Astrocyte of the spinal cord (primary cell): Measurements from ENCODE around the gene BAHCC1.

Experiments used
- DNase-seq: peaks from one replicate; pipeline ENCODE4 v3.0.0; 2011; ENCODE audit warnings: low read depth, low spot score
- H3K4me3 ChIP-seq: 2 replicates; pipeline ENCODE4 v1.5.1; 2011; ENCODE audit warnings: low read depth, mild to moderate bottlenecking, low read length, moderate library complexity
- in situ Hi-C: cut with HindIII; loops from 2 replicates; pipeline ENCODE4 v1.10.0; 2017; ENCODE audit warnings: low sequenced_read_pairs
- TF ChIP-seq, protein P1 (sequence below): IDR thresholded peaks from 2 replicates; pipeline ENCODE4 v1.5.1; 2012; ENCODE audit warnings: low read depth, mild to moderate bottlenecking, low read length, inconsistent platforms

The BAHCC1 gene

GRCh38 chr17:81459864-81460263, 64.6 kb downstream of the BAHCC1 start:
- in situ Hi-C loops: no loop called here
- TF ChIP-seq, protein P1, sequence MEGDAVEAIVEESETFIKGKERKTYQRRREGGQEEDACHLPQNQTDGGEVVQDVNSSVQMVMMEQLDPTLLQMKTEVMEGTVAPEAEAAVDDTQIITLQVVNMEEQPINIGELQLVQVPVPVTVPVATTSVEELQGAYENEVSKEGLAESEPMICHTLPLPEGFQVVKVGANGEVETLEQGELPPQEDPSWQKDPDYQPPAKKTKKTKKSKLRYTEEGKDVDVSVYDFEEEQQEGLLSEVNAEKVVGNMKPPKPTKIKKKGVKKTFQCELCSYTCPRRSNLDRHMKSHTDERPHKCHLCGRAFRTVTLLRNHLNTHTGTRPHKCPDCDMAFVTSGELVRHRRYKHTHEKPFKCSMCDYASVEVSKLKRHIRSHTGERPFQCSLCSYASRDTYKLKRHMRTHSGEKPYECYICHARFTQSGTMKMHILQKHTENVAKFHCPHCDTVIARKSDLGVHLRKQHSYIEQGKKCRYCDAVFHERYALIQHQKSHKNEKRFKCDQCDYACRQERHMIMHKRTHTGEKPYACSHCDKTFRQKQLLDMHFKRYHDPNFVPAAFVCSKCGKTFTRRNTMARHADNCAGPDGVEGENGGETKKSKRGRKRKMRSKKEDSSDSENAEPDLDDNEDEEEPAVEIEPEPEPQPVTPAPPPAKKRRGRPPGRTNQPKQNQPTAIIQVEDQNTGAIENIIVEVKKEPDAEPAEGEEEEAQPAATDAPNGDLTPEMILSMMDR: no peak
- no peak for DNase-seq
- no peak overlapping the region for H3K4me3 ChIP-seq

GRCh38 chr17:81460856-81461460, 65.7 kb downstream of the BAHCC1 start:
- TF ChIP-seq, protein P1: no peak
- H3K4me3 ChIP-seq: no peak overlapping the region
- DNase-seq: no peak
- in situ Hi-C loops: no loop called here

DNA sequence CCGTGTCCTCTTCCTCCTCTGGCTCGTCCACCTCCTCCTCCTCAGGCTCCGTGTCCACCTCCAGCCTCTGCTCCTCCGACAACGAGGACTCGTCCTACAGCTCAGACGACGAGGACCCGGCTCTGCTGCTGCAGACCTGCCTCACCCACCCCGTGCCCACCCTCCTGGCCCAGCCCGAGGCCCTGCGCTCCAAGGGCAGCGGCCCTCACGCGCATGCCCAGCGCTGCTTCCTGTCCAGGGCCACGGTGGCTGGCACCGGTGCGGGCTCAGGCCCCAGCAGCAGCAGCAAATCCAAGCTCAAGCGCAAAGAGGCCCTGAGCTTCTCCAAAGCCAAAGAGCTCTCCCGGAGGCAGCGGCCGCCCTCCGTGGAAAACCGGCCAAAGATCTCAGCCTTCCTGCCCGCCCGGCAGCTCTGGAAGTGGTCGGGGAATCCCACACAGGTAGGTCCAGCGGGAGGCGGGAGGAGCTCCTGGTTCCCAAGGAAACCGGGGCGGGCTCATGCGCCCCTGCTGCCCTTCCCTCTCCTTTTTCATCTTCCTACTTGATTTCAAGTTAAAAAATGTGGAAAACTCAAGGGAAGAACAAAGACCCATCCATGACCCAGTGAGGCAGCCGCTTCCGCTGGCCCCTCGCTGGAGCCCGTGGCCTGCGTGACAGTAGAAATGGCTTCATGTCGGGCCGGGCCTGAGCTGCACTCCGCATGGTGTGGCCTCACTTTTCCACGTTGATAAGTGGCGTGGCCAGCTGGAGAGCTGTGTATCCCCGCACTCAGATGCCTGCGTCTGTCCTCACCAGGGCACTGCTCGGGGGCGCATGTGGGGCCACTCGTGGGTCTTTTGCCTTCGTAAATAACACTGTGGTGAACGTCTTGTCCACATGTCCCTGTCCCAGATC, 66.6 kb downstream of the BAHCC1 start:
- TF ChIP-seq, protein P1: no peak
- in situ Hi-C loops: no loop called here
- no peak overlapping the region for H3K4me3 ChIP-seq
- no peak for DNase-seq

DNA sequence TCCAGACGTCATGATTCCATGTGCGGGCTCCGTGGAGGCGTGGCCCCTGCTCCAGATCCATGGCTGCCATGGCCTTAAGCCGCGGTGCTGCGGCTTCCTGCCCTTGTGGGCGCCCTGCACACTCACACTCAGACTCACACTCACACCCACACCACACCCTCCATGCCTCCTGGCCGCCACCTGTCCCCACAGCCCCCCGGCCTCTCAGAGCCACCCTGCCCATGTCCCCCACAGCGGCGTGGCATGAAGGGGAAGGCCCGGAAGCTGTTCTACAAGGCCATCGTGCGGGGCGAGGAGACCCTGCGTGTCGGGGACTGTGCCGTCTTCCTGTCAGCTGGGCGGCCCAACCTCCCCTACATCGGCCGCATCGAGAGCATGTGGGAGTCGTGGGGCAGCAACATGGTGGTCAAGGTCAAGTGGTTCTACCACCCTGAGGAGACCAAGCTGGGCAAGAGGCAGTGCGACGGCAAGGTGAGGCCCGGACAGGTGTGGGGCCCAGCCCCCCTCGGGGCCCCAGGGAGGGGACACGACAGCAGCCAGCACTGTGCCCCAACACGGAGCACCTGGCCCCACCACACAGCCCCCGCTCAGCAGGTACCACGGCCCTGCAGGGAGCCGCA, 67.4 kb downstream of the BAHCC1 start:
- H3K4me3 ChIP-seq: no peak overlapping the region
- DNase-seq: no peak
- TF ChIP-seq, protein P1: no peak
- in situ Hi-C loops: no loop called here

DNA sequence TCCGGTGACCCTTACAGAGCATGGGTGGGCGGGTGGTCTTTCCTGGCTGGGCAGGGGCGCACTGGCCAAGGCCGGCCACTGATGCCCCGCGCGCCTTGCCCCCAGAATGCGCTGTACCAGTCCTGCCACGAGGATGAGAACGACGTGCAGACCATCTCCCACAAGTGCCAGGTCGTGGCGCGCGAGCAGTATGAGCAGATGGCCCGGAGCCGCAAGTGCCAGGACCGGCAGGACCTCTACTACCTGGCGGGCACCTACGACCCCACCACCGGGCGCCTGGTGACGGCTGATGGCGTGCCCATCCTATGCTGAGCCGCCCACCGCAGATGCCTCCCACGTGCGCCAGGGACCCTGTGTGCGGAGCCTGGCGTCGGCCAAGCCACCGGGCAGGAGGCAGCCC, 68.2 kb downstream of the BAHCC1 start:
- TF ChIP-seq, protein P1: no peak
- no peak for DNase-seq
- no peak overlapping the region for H3K4me3 ChIP-seq
- in situ Hi-C loops: no loop called here

GRCh38 chr17:81464586-81464985, 69.3 kb downstream of the BAHCC1 start:
- H3K4me3 ChIP-seq: no peak overlapping the region
- no peak for DNase-seq
- TF ChIP-seq, protein P1: no peak
- in situ Hi-C loops: no loop called here
